Central memory CD8-positive, alpha-beta T cell (primary cell): ENCODE results near the gene FEZF2.

Experiments used
- ATAC-seq: fragments of 150-1000 bp; cut with Tn5 transposase; replicated peaks from 2 replicates; pipeline ENCODE4 v1.10.0; 2022; ENCODE audit warnings: mild to moderate bottlenecking, moderate FRiP score, moderate number of reproducible peaks; ENCODE audit not compliant: poor library complexity, severe bottlenecking; ENCODE audit errors: extremely low read depth
- DNase-seq, 2 donors: peaks; one replicate each; pipeline ENCODE4 v3.0.0; 2021; ENCODE audit warnings: low spot score in 2 of 2
- H3K27ac Mint-ChIP-seq: one replicate; pipeline ENCODE4 v1.8.0; 2022; ENCODE audit warnings: low read depth, mild to moderate bottlenecking, moderate library complexity, mixed read lengths
- H3K27me3 Mint-ChIP-seq: one replicate; pipeline ENCODE4 v1.8.0; 2022; ENCODE audit warnings: mixed read lengths
- H3K36me3 Mint-ChIP-seq: one replicate; pipeline ENCODE4 v1.8.0; 2022; ENCODE audit warnings: mild to moderate bottlenecking, moderate library complexity, mixed read lengths; ENCODE audit not compliant: insufficient read depth
- H3K4me1 Mint-ChIP-seq: one replicate; pipeline ENCODE4 v1.8.0; 2022; ENCODE audit warnings: mixed read lengths
- H3K4me3 Mint-ChIP-seq: one replicate; pipeline ENCODE4 v1.8.0; 2022; ENCODE audit warnings: mild to moderate bottlenecking, moderate library complexity, mixed read lengths
- H3K9me3 Mint-ChIP-seq: one replicate; pipeline ENCODE4 v1.8.0; 2022; ENCODE audit warnings: mixed read lengths

Gene FEZF2

GRCh38 chr3:62373215-62373614 is at the start of gene FEZF2:
TSS of gene FEZF2 (minus strand) at chr3:62373550. CDS start at chr3:62372868, 682 bp downstream.
- Mint-ChIP-seq H3K27ac (no peak within 1 kb of the TSS), H3K36me3 (peaks cover 2% of the 10 kb centered on the region), H3K27me3 (peaks cover 86% of the 10 kb centered on the region), H3K9me3 (no peaks in the 10 kb centered on the region), H3K4me1 (no peaks in the 10 kb centered on the region), H3K4me3 (no peak within 1 kb of the TSS)
- DNase-seq (no peak), ATAC-seq (no peak)

GRCh38 chr3:62421207-62421606 is 47.9 kb upstream of the FEZF2 start:
- Mint-ChIP-seq H3K27ac (no peak overlapping the region), H3K4me3 (no peak overlapping the region), H3K36me3 (no peaks in the 10 kb centered on the region), H3K9me3 (no peaks in the 10 kb centered on the region), H3K27me3 (peaks cover 14% of the 10 kb centered on the region), H3K4me1 (no peaks in the 10 kb centered on the region)
- DNase-seq, result no peak
- no peak for ATAC-seq

DNA sequence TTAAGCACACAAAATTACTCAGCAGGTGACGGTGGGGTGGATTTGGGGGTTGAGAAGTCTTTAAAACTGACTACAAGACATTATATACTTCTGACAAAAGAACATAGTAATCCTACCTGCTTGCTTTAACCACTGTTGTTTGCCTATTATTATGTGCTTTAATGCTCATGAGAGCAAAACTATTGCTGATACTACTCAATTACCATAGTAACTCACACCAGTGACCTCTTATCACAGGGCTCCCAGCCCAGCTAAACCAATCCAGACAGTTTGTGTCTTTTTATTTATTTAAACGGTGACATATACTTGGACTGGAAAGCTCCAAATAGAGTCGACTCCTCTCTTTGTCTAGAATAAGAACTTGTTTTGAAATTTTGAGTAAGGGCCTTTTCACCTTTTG is 42.8 kb upstream of the FEZF2 start:
- no peaks in the 10 kb centered on the region for H3K36me3 Mint-ChIP-seq

GRCh38 chr3:62415312-62415801 is 42.0 kb upstream of the FEZF2 start:
- Mint-ChIP-seq H3K4me3 (no peak overlapping the region), H3K4me1 (no peaks in the 10 kb centered on the region), H3K27me3 (peaks cover 14% of the 10 kb centered on the region), H3K36me3 (no peaks in the 10 kb centered on the region), H3K9me3 (no peaks in the 10 kb centered on the region), H3K27ac (no peak overlapping the region)
- DNase-seq (no peak), ATAC-seq (no peak)

More for the DNA sequence above, 42.8 kb upstream of the FEZF2 start:
- Mint-ChIP-seq H3K4me3 (no peak overlapping the region), H3K27me3 (peaks cover 14% of the 10 kb centered on the region), H3K27ac (no peak overlapping the region), H3K4me1 (no peaks in the 10 kb centered on the region), H3K9me3 (no peaks in the 10 kb centered on the region)
- no peak for ATAC-seq
- no peak for DNase-seq

DNA sequence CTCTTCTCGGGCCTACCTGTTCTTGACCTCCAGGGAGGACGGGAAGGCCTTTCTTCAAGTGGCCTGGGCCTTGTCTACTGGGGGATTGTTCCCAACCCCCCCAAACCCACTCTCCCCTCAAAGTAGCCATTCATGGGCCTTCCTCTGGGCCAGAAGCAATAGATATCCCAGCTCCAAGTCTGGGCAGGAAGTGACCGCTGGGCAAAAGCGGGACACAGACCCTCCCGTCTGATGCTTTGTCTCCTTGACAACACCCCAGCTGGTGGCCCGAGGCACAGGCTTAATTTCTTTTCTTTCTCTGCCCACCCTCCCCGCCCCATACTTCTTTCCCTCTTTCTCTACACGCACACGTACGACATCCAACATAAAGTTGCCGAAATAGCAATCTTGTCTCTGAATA is 41.4 kb upstream of the FEZF2 start:
- H3K27ac Mint-ChIP-seq, result no peak overlapping the region
- peaks cover 8% of the 10 kb centered on the region for H3K27me3 Mint-ChIP-seq
- DNase-seq (no peak), ATAC-seq (no peak)
- no peak overlapping the region for H3K4me3 Mint-ChIP-seq
- H3K36me3 Mint-ChIP-seq, result no peaks in the 10 kb centered on the region
- H3K4me1 Mint-ChIP-seq, result no peaks in the 10 kb centered on the region
- H3K9me3 Mint-ChIP-seq, result no peaks in the 10 kb centered on the region

GRCh38 chr3:62413687-62414086 is 40.3 kb upstream of the FEZF2 start:
- DNase-seq (no peak), ATAC-seq (no peak)
- Mint-ChIP-seq H3K4me3 (no peak overlapping the region), H3K36me3 (no peaks in the 10 kb centered on the region), H3K27ac (no peak overlapping the region), H3K4me1 (no peaks in the 10 kb centered on the region), H3K9me3 (no peaks in the 10 kb centered on the region), H3K27me3 (peaks cover 3% of the 10 kb centered on the region)

DNA sequence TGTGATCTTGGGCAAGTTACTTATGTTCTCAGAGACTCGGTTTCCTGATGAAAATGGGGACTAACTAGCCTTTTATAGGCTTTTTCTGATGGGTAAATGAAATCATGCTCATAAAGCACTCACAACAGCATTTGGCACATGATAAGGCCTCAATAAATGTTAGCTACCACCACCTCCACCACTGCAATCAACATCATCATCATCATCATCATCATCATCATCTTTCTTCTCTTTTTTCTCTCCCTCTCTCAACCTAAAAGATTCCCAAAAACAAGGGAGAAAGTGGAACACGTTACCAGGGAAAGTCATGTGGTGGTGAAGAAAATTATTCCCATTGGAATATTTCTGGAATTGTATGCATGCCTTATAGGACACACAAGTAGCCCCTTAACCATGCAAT is 33.6 kb upstream of the FEZF2 start:
- Mint-ChIP-seq H3K9me3 (peaks cover 4% of the 10 kb centered on the region), H3K36me3 (no peaks in the 10 kb centered on the region), H3K4me3 (no peak overlapping the region), H3K4me1 (no peaks in the 10 kb centered on the region), H3K27me3 (no peaks in the 10 kb centered on the region), H3K27ac (no peak overlapping the region)
- ATAC-seq (no peak), DNase-seq (no peak)

DNA sequence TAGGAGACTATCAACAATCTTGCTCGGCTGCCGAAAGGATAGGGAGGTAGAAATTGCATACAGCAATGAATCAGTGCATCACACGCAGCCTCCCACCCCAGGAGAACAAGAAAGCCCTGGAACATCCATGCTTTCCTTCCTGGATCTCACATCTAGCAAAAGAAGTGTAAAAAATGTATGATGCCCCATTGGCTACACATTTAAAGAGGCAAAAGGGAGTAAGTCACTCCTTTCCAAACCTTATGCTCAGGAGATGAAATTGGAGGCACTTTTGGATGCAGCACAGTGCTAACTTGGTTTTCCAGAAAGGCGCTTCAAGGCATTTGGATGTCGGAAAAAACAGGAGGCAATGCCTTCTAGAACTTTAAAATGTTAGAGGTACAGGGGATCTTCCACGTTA is 32.2 kb upstream of the FEZF2 start:
- Mint-ChIP-seq H3K9me3 (peaks cover 4% of the 10 kb centered on the region), H3K4me1 (no peaks in the 10 kb centered on the region), H3K4me3 (no peak overlapping the region), H3K27ac (no peak overlapping the region), H3K27me3 (no peaks in the 10 kb centered on the region), H3K36me3 (no peaks in the 10 kb centered on the region)
- no peak for DNase-seq
- no peak for ATAC-seq

GRCh38 chr3:62405135-62405534 is 31.8 kb upstream of the FEZF2 start:
- Mint-ChIP-seq H3K4me3 (no peak overlapping the region), H3K27me3 (no peaks in the 10 kb centered on the region), H3K9me3 (peaks cover 4% of the 10 kb centered on the region), H3K36me3 (no peaks in the 10 kb centered on the region), H3K27ac (no peak overlapping the region), H3K4me1 (no peaks in the 10 kb centered on the region)
- ATAC-seq (no peak), DNase-seq (no peak)

GRCh38 chr3:62404321-62404720 is 31.0 kb upstream of the FEZF2 start:
- Mint-ChIP-seq H3K4me1 (no peaks in the 10 kb centered on the region), H3K4me3 (no peak overlapping the region), H3K36me3 (no peaks in the 10 kb centered on the region), H3K27me3 (no peaks in the 10 kb centered on the region), H3K9me3 (peaks cover 4% of the 10 kb centered on the region), H3K27ac (no peak overlapping the region)
- no peak for ATAC-seq
- no peak for DNase-seq

GRCh38 chr3:62403765-62404164 is 30.4 kb upstream of the FEZF2 start:
- Mint-ChIP-seq H3K4me3 (no peak overlapping the region), H3K27ac (no peak overlapping the region), H3K4me1 (no peaks in the 10 kb centered on the region), H3K27me3 (no peaks in the 10 kb centered on the region), H3K36me3 (no peaks in the 10 kb centered on the region), H3K9me3 (peaks cover 4% of the 10 kb centered on the region)
- ATAC-seq (no peak), DNase-seq (no peak)

DNA sequence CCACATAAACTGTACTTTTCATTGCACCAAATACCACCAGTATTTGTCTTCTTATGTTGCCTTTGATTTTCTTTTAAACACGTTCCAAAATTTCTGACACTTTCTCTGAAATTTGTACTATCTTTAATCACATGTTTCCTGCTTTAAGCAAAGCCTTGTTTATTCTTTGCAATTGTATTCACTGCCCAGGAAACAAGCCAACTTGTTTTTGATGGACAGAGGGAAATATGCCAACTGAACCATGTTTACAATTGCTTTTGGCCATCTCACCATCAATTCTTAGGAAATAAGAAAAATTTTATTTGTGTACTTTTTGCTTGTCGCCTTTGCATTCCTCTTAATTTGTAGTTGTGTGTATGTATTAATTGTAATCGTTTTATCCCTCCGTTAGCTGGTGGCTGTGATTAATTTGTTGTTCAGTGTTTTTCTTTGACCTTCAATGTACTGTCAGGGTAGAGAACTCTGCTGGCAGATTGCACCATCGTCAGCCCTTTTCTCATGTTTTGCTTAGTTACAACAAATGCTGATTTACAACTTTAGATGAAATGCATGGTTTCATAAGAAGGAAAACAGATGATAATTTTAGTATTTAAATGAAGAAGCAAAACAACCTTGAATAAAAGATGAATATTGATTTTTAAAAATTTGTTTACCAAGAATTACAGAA is 19.4 kb upstream of the FEZF2 start:
- no peak for DNase-seq

GRCh38 chr3:62387251-62387650 is 13.9 kb upstream of the FEZF2 start:
- ATAC-seq, result no peak
- Mint-ChIP-seq H3K27me3 (no peaks in the 10 kb centered on the region), H3K4me3 (no peak overlapping the region), H3K27ac (no peak overlapping the region), H3K36me3 (no peaks in the 10 kb centered on the region), H3K4me1 (no peaks in the 10 kb centered on the region), H3K9me3 (peaks cover 14% of the 10 kb centered on the region)
- no peak for DNase-seq

More for the DNA sequence above, 19.4 kb upstream of the FEZF2 start:
- ATAC-seq, result no peak
- H3K4me3 Mint-ChIP-seq, result no peak overlapping the region
- H3K27me3 Mint-ChIP-seq, result peaks cover 13% of the 10 kb centered on the region
- H3K27ac Mint-ChIP-seq, result no peak overlapping the region
- H3K4me1 Mint-ChIP-seq, result no peaks in the 10 kb centered on the region
- no peaks in the 10 kb centered on the region for H3K36me3 Mint-ChIP-seq
- peaks cover 19% of the 10 kb centered on the region for H3K9me3 Mint-ChIP-seq
